Osteocyte (in vitro differentiated cells): ENCODE data around the gene NHSL2. TPM values are rescaled to one million over a fixed set of nuclear protein-coding genes. Genes with fewer than 3 reads are reported as not detected.

Experiments
- DNase-seq: peaks from one replicate; pipeline ENCODE4 v3.0.0; 2021; ENCODE audit warnings: mixed read lengths; ENCODE audit not compliant: unreplicated experiment; ENCODE audit errors: extremely low spot score
- H3K27ac Mint-ChIP-seq: one replicate; pipeline ENCODE4 v1.8.0; 2021; ENCODE audit warnings: mild to moderate bottlenecking, mixed read lengths; ENCODE audit not compliant: unreplicated experiment
- H3K27me3 Mint-ChIP-seq: one replicate; pipeline ENCODE4 v1.8.0; 2021; ENCODE audit warnings: mixed read lengths; ENCODE audit not compliant: unreplicated experiment
- H3K36me3 Mint-ChIP-seq: one replicate; pipeline ENCODE4 v1.8.0; 2021; ENCODE audit warnings: mixed read lengths; ENCODE audit not compliant: unreplicated experiment
- H3K4me1 Mint-ChIP-seq: one replicate; pipeline ENCODE4 v1.8.0; 2021; ENCODE audit warnings: mixed read lengths; ENCODE audit not compliant: unreplicated experiment
- H3K4me3 Mint-ChIP-seq: one replicate; pipeline ENCODE4 v1.8.0; 2021; ENCODE audit warnings: mild to moderate bottlenecking, moderate library complexity, mixed read lengths; ENCODE audit not compliant: unreplicated experiment
- H3K9me3 Mint-ChIP-seq: one replicate; pipeline ENCODE4 v1.8.0; 2021; ENCODE audit warnings: mixed read lengths; ENCODE audit not compliant: unreplicated experiment
- CTCF ChIP-seq: fragments of 200-600 bp; sonication (generic); IDR thresholded peaks from 2 replicates; pipeline ENCODE4 v1.5.0; 2021; ENCODE audit warnings: antibody characterized with exemption, mild to moderate bottlenecking, moderate library complexity
- total RNA-seq: library from RNA; stranded (reverse); gene quantifications from 2 replicates; pipeline ENCODE4 v1.2.1, GENCODE V29; 2021

NHSL2 gene
- total RNA-seq, 1 donor from 2014 or later, result 7.3 TPM

- H3K27ac Mint-ChIP-seq, result no peak overlapping the region
- H3K4me3 Mint-ChIP-seq, result no peak overlapping the region
- peaks cover under 1% of the 10 kb centered on the region for H3K9me3 Mint-ChIP-seq
- H3K36me3 Mint-ChIP-seq, result no peaks in the 10 kb centered on the region
- TF ChIP-seq CTCF, result no peak
- DNase-seq, result no peak
- H3K27me3 Mint-ChIP-seq, result no peaks in the 10 kb centered on the region
- peaks cover 45% of the 10 kb centered on the region for H3K4me1 Mint-ChIP-seq
Measured at GRCh38 chrX:72128183-72128834, 217.7 kb downstream of the NHSL2 start.

- DNase-seq, result no peak
- Mint-ChIP-seq H3K36me3 (no peaks in the 10 kb centered on the region), H3K27me3 (no peaks in the 10 kb centered on the region), H3K4me3 (no peak overlapping the region), H3K9me3 (no peaks in the 10 kb centered on the region), H3K4me1 (peaks cover 39% of the 10 kb centered on the region), H3K27ac (no peak overlapping the region)
- peak; percentile 41 for TF ChIP-seq CTCF
Measured at GRCh38 chrX:72128881-72129280, 218.2 kb downstream of the NHSL2 start.

DNA sequence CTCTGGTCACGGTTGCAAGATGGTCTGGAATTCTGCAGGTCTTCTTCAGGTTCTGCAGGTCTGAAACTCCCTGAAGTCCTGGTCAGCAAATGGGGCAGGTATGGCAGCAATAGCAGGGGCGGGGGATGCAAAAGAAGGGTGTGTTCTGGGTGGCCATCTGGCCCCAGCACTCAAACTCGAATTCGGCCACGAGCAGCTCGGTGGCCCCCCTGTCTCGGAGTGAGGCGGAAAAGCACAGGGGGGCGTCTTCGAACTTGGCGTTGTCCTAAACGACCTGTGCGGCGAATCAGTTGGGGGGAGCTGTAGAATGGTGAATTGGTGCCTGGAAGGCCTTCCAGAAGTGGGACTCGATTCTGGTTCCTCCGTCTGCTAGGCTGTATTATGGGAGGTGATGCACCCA is 219.0 kb downstream of the NHSL2 start:
- no peak for DNase-seq
- no peaks in the 10 kb centered on the region for H3K27me3 Mint-ChIP-seq
- H3K27ac Mint-ChIP-seq, result no peak overlapping the region
- peaks cover 33% of the 10 kb centered on the region for H3K4me1 Mint-ChIP-seq
- no peaks in the 10 kb centered on the region for H3K36me3 Mint-ChIP-seq
- H3K9me3 Mint-ChIP-seq, result no peaks in the 10 kb centered on the region
- peak overlapping the region; percentile 20 for H3K4me3 Mint-ChIP-seq
- no peak for TF ChIP-seq CTCF

- Mint-ChIP-seq H3K4me3 (peak overlapping the region; percentile 74), H3K36me3 (no peaks in the 10 kb centered on the region), H3K9me3 (no peaks in the 10 kb centered on the region), H3K27me3 (no peaks in the 10 kb centered on the region), H3K4me1 (peaks cover 28% of the 10 kb centered on the region), H3K27ac (no peak overlapping the region)
- no peak for TF ChIP-seq CTCF
- no peak for DNase-seq
Measured at GRCh38 chrX:72130156-72130761, 219.6 kb downstream of the NHSL2 start.

DNA sequence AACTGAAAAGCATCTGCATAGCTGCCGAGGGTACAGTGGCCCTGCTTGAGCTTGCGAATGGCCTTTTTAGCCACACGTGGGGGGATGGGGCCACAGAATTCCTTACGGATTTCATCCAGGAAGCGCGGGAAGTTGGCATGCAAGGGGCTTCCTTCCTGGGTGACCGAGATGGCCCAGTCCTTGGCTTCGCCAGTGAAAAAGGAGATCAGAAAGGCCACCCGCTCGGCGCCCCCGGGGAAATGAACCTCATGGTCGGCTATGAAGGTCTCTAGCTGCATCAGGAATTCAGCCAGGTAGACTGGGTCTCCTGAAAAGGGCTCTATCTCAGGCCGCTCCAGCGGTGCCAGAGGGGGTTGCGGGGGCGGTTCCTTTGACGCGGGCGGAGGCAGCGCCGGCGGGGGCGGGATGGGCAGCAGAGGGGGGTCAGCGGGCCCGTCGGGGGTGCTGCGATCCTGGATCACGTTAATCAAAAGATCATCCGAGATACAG is 220.2 kb downstream of the NHSL2 start:
- no peaks in the 10 kb centered on the region for H3K27me3 Mint-ChIP-seq
- no peak for DNase-seq
- TF ChIP-seq CTCF, result no peak
- peaks cover 23% of the 10 kb centered on the region for H3K4me1 Mint-ChIP-seq
- no peaks in the 10 kb centered on the region for H3K9me3 Mint-ChIP-seq
- peak overlapping the region; percentile 74 for H3K4me3 Mint-ChIP-seq
- H3K27ac Mint-ChIP-seq, result no peak overlapping the region
- H3K36me3 Mint-ChIP-seq, result no peaks in the 10 kb centered on the region
